Right lobe of liver (tissue), 6 donors: Measurements from ENCODE around the gene DTNB. TPM values are rescaled to one million over a fixed set of nuclear protein-coding genes. Genes with fewer than 3 reads are reported as not detected.

ENCODE experiments used
- ATAC-seq, 4 donors: fragments of 200-7000 bp; cut with Tn5 transposase; one replicate each; pipeline ENCODE4 v1.9.1; 2020; ENCODE audit warnings: mild to moderate bottlenecking in 4 of 4, moderate library complexity in 4 of 4
- DNase-seq, 3 donors: peaks; one replicate each; pipeline ENCODE4 v3.0.0-alpha.2; 2020
- H3K27ac ChIP-seq, 3 donors: fragments of 200-600 bp; one replicate each; pipeline ENCODE4 v1.8.0; 2022
- H3K27me3 ChIP-seq, 2 donors: fragments of 200-600 bp; one replicate each; pipeline ENCODE4 v1.8.0; 2022
- H3K36me3 ChIP-seq, 4 donors: fragments of 200-600 bp; sonication (generic) in 1 of 4; one replicate each; pipeline versions ENCODE4 v1.5.1 to v1.8.0; 2017 to 2022; ENCODE audit warnings: control low read depth in 1 of 4
- H3K4me1 ChIP-seq, 4 donors: fragments of 200-600 bp; sonication (generic) in 1 of 4; one replicate each; pipeline versions ENCODE4 v1.5.1 to v1.8.0; 2017 to 2022; ENCODE audit warnings: control low read depth in 1 of 4
- H3K4me3 ChIP-seq, 3 donors: fragments of 200-600 bp; one replicate each; pipeline ENCODE4 v1.8.0; 2022
- H3K9me3 ChIP-seq, 4 donors: fragments of 200-600 bp; sonication (generic) in 1 of 4; one replicate each; pipeline versions ENCODE4 v1.5.1 to v1.8.0; 2017 to 2022; ENCODE audit warnings: control low read depth in 1 of 4
- POLR2A ChIP-seq: fragments of 450-650 bp; IDR thresholded peaks from one replicate; pipeline ENCODE4 v1.6.1; 2017; ENCODE audit warnings: antibody characterized with exemption, mild to moderate bottlenecking
- WGBS: methylation state at CpG from one replicate; pipeline ENCODE4 v1.1.6; 2018; ENCODE audit warnings: low coverage, low lambda C conversion rate; ENCODE audit not compliant: insufficient coverage; ENCODE audit errors: missing lambda C conversion rate; 5-methylcytosine and 5-hydroxymethylcytosine counted together
- intact Hi-C, 2 donors: fragments of 100-400 bp; cut with DNase I; formaldehyde crosslinking; loops; one replicate each; pipeline versions ENCODE4 v1.11.2 to v1.14.1; 2022
- microRNA counts: library from miRNA; unstranded; fragments of <30 nt; microRNA quantifications from one replicate; lab custom pipeline; 2016
- microRNA-seq, 2 donors: library from miRNA; unstranded; fragments of <30 nt; microRNA quantifications; one replicate each; pipeline ENCODE4, GENCODE V29; 2019 to 2020
- small RNA-seq, 2 experiments: library from RNA; depleted of rRNA; stranded (forward); fragments of <200 nt; gene quantifications; one replicate each; pipeline ENCODE3, GENCODE V24; 2016
- total RNA-seq, 6 experiments: library from RNA; depleted of rRNA in 2 of 6; stranded (reverse); fragments of >200 nt in 2 of 6; fragmentation: NEBNext Ultra II Directional in 3 of 6; extraction: Animal tissue kit (Norgen Biotek cat#: 25700) in 3 of 6; gene quantifications; one replicate each; pipeline versions ENCODE4 v1.1.0 to v1.2.4, GENCODE V29; 2016 to 2023
- TF ChIP-seq, protein P1 (sequence below), 4 donors: fragments of 200-600 bp in 3 of 4; fragments of 450-650 bp in 1 of 4; IDR thresholded peaks; one replicate each; pipeline versions ENCODE4 v1.5.1 to v1.8.0; 2016 to 2022; ENCODE audit warnings: antibody characterized with exemption in 4 of 4, mild to moderate bottlenecking in 2 of 4
- donor health status: DM: no; HTN: yes; CAD: no.
- donor health status: DM: no; HTN: no; CAD: no.
- donor health status: DM: no; HTN: no; CAD: no.
- donor health status: DM: no; HTN: yes; CAD: no.
- donor health status: DM: no; HTN: yes; CAD: no.

Gene DTNB
- total RNA-seq, 6 experiments from 2014 or later: 7.0 to 10.3 (median 8.8) TPM

DNA sequence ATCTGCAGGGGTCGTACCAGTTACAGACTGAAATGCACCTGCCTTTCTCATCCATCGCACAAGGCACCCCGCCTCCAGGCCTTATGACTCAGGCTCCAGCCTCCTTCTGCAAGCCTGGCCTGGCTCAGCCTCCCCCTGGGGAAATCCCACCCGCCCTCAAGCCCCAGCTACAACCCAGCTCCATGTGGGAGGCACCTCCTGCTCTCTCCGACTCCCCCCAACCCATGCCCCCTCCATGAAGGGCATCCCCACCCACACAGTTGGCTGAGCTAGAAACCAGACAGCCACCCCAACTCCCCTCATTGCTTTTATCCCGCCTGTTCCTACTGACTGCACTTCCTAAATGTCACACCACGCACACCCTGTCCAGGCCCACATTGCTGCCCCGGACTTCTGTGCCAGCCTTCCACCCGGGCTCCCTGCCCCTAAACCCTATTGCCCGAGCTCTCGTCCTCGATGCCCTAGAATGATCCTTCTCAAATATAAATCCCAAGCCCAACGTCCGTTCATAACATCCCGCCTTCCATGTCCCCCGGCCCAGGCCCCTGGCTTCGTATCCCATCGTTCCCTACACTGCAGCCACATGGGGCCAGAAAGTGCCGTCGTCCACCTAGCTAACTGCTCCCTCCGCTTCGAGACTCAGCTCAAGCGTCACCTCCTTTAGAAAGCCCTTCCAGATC, 341.6 kb downstream of the DTNB start:
- H3K27me3 ChIP-seq: no peaks in the 10 kb centered on the region
- ATAC-seq: no peak
- H3K36me3 ChIP-seq: no peaks in the 10 kb centered on the region
- no peak for DNase-seq
- TF ChIP-seq, protein P1, sequence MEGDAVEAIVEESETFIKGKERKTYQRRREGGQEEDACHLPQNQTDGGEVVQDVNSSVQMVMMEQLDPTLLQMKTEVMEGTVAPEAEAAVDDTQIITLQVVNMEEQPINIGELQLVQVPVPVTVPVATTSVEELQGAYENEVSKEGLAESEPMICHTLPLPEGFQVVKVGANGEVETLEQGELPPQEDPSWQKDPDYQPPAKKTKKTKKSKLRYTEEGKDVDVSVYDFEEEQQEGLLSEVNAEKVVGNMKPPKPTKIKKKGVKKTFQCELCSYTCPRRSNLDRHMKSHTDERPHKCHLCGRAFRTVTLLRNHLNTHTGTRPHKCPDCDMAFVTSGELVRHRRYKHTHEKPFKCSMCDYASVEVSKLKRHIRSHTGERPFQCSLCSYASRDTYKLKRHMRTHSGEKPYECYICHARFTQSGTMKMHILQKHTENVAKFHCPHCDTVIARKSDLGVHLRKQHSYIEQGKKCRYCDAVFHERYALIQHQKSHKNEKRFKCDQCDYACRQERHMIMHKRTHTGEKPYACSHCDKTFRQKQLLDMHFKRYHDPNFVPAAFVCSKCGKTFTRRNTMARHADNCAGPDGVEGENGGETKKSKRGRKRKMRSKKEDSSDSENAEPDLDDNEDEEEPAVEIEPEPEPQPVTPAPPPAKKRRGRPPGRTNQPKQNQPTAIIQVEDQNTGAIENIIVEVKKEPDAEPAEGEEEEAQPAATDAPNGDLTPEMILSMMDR (IDR thresholded peaks at IDR 0.05): no peak
- TF ChIP-seq POLR2A: no peak
- H3K4me1 ChIP-seq: peaks cover 0 to 4% (median 0%) of the 10 kb centered on the region in 4 donors
- no peak overlapping the region for H3K27ac ChIP-seq
- no peak overlapping the region for H3K4me3 ChIP-seq
- WGBS: 75% methylated on average over 8 of the region's 23 CpGs
- intact Hi-C loops: no loop called here
- H3K9me3 ChIP-seq: no peaks in the 10 kb centered on the region

DNA sequence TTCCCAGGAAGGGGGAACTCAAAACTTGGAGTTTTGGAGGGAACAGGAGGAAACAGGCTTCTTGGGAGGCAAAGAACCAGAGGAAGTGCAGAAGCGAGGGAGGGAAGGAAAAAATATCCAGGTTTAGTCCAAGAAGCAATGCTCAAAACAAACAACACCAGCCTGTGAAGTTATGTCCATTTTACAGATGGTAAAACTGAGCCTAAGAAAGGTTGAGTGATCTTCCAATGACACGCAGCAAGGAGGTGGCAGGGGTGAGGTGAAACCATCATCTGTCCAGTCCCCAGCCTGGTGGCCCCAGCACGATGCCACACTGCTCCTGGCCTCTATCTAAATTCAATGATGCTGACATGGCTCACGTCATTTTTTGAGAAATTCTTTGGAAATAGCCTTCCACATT, 342.4 kb downstream of the DTNB start:
- TF ChIP-seq, protein P1 (IDR thresholded peaks at IDR 0.05): no peak
- no peak for TF ChIP-seq POLR2A
- DNase-seq (no peak), ATAC-seq (no peak)
- WGBS: 100% methylated on average over 3 of the region's 4 CpGs
- no peaks in the 10 kb centered on the region for H3K36me3 ChIP-seq
- H3K27ac ChIP-seq: no peak overlapping the region
- H3K9me3 ChIP-seq: no peaks in the 10 kb centered on the region
- intact Hi-C loops: no loop called here
- H3K4me1 ChIP-seq: peaks cover 0 to 2% (median 0%) of the 10 kb centered on the region in 4 donors
- no peaks in the 10 kb centered on the region for H3K27me3 ChIP-seq
- H3K4me3 ChIP-seq: no peak overlapping the region

DNA sequence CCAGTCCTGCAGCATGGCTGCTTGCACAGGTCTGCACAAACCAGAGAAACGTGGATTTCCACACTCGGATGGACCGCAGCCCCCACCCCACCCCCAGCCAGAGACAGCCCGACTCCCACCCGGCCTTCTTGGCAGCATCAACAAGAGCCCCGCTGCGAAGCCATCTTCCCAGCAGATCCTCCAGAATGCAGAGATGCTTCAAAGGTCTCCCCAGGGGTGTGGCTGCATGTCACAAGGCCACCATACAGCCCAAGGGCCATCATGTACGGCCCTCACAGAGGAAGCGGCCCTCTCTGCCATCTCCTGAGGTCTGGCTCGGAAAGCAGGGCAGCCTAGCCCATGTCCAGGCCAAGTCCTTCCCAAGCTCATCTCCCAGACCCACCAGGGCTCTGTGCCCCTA, 343.1 kb downstream of the DTNB start:
- DNase-seq: no peak
- no peaks in the 10 kb centered on the region for H3K36me3 ChIP-seq
- WGBS: 100% methylated on average over 1 of the region's 10 CpGs

DNA sequence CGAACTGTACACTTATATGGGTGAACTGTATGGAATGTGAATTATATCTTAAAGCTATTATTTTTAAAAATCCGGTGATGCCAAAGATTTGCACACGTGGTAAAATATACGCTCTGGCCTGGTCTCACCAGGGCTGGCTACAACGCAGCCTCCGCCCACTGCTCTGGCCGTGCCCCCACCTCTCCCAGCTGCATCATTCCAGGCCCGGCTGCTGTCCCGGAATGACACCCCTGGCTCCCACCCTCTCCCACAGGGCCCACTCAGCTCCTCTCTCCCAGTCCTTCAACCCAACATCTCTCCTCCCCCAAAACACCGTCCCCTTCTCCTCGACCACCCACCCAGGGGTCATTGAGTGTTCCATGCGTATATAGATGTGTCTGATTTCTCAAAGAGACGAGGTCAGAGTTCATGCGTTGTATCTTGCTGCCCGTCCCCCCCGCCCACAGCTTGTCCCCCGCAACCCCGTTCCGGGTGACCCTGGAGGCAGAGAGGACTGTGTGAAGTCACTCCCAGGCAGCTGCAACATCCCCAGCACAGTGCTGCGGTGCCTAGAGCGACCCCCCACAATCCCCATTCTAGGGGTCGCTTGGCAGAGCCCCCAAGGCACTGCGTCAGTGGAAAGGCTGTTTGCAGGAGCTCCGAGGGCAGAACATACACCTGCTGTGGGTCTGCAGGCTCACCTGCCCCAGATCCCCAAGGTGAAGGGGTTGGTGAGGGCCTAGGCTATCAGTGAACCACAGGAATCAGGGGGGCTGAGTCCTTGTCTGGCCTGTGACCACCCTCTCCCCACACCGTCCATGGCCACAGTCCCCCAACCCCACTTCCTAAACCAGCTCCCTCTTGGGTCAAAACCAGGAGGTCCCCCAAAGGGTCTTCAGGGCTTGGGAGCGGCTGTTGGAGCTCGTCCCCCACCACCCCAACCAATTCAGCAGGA, 345.0 kb downstream of the DTNB start:
- Histone ChIP-seq H3K4me3 (no peak overlapping the region), H3K27ac (no peak overlapping the region), H3K27me3 (no peaks in the 10 kb centered on the region), H3K9me3 (no peaks in the 10 kb centered on the region), H3K4me1 (no peaks in the 10 kb centered on the region), H3K36me3 (no peaks in the 10 kb centered on the region)
- DNase-seq (no peak), ATAC-seq (no peak)
- WGBS: 78% methylated on average over 17 of the region's 27 CpGs
- intact Hi-C loops: no loop called here
- no peak for TF ChIP-seq POLR2A
- TF ChIP-seq, protein P1 (IDR thresholded peaks at IDR 0.05): no peak

More for the DNA sequence above, 343.1 kb downstream of the DTNB start:
- no peak for ATAC-seq
- TF ChIP-seq, protein P1 (IDR thresholded peaks at IDR 0.05): no peak
- no peak for TF ChIP-seq POLR2A
- no peak overlapping the region for H3K4me3 ChIP-seq
- no peak overlapping the region for H3K27ac ChIP-seq
- no peaks in the 10 kb centered on the region for H3K9me3 ChIP-seq
- intact Hi-C loops: no loop called here
- no peaks in the 10 kb centered on the region for H3K4me1 ChIP-seq
- H3K27me3 ChIP-seq: no peaks in the 10 kb centered on the region

MicroRNA genes within 50 kb of the gene (microRNA counts, 767-probe panel; counts per million panel counts)
- 237 counts per million for microRNA hsa-miR-1301 (lab: Ali Mortazavi, UCI)

Small RNA genes lying within 50 kb of the gene (microRNA-seq; reads per million reads assigned to microRNA genes)
- gene MIR1301: 98.3 to 227 reads per million in 2 donors

Small RNA genes lying within 50 kb of the gene (small RNA-seq; reads per million reads assigned to genes)
- gene MIR1301: 0.52 to 0.68 reads per million in 2 experiments
- 0 reads per million in 2 experiments for gene RF00019

Other genes with a start within 250 kb of the DTNB start
- 10 to 100 TPM in 5 of 6 experiments, 1 to 10 TPM in 1; 9.1 to 13.4 (median 12.0) TPM for gene ASXL2, start 204.9 kb upstream of the DTNB start, total RNA-seq